Measurements from ENCODE around the gene FBXL16.

Gene FBXL16

DNA sequence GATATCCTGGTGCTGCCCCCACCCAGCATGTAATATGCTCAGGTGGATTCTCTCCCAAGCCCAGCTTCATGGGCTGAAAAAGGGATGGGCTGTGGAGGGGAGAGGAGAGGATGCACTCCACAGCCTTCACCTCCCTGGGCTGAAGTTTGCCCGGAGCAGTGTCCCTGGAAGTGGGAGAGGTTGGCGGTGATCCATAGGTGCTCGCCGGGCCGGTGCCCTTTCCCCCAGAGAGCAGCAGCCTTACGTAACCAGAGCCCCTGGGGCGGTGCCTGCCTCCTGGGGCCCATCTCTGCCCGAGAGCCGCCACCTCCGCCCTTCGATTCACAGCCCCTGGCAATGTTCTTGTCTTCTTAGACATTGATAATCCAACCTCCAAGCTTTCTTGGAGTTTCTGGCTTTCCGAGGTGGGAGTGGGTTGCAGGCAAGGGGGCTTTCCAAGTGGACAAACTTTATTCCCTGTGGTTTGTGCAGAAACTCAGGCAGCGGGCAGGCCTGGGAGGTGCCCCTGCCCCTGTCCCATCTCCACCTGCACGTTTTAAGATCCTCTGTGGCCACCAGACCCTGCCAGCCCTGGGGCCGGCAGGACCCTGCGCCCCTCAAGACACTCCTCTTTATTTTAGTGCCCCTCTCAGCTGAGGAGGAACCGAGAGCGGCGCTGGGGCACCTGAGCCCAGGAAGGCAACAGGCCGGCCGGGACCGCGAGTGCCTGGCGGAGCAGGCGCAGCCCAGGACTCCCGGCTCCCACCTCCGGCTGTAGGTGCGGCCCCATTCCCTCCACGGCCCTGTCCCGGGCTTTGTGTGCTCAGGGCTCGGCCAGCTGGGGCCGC lies 59.5 kb downstream of the FBXL16 start:
- H3K4me3 ChIP-seq (ENCODE audit: low read length) = no peak overlapping the region
- no peak for TF ChIP-seq ZNF274 (IDR thresholded peaks at IDR 0.05; ENCODE audit: low read depth, low read length)

DNA sequence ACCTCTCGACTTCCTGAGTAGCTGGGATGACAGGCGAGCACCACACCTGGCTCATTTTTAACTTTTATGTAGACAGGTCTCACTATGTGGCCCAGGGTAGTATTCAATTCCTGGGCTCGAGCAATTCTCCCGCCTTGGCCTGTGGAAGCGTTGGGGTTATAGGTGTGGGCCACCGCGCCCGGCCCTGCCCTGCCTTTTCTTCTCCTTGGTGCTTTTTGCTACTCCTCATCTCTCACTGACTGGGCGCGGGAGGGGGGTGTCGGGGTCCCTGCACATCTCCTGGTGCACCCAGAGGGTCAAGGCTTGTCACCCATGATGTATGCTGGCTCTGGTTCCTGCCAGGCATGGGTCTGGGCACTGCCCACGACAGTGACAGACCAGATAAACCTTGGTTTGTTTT lies 61.0 kb downstream of the FBXL16 start:
- no peak overlapping the region for H3K4me3 ChIP-seq (ENCODE audit: low read length)
- no peak for TF ChIP-seq ZNF274 (IDR thresholded peaks at IDR 0.05; ENCODE audit: low read depth, low read length)

DNA sequence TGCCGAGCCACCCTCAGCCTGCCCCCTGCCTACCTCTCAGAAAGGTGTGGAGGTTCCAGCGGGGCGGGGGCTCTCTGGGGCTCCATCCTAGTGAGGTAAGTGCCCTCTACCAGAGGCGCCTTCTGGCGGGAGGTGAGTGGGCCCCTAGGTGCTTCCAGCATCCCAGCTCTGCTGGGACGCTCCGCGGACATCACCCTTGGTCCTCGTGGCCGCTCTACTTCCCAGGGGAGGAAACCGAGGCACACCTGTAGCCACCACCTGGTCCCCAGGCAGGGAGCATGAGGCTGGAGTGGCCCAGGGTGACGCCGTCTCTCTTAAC lies 62.6 kb downstream of the FBXL16 start:
- TF ChIP-seq ZNF274 (IDR thresholded peaks at IDR 0.05; ENCODE audit: low read depth, low read length) = no peak
- H3K4me3 ChIP-seq (ENCODE audit: low read length) = peak overlapping the region; percentile 76; the same call in 1 of the 2 replicates
